HPDE6-E6E7 (cell line): Measurements from ENCODE around the gene SDK1.

Experiments used
- DNase-seq: peaks from one replicate; pipeline ENCODE4 v3.0.0; 2011; ENCODE audit warnings: missing footprints; ENCODE audit errors: extremely low spot score

SDK1 gene

DNA sequence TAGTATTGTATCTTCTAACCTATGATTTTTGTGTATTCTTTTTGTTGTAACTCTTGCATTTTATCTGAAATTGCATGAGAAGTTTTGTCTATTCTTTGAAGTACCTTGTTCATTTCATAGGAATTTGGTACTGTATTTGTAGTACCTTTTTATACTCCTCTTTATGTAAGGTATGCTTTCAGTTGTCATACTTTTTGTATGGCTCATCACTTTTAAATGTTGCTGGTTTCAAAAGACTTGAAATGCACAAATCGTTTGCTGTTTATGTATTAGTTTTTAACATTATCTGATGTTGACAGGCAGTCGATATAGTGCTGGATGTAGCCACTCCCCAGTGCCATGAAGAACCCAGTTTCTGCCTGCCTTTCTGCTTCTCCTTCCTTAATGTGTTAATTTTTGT is 158.1 kb downstream of the SDK1 start:
- no peak for DNase-seq

DNA sequence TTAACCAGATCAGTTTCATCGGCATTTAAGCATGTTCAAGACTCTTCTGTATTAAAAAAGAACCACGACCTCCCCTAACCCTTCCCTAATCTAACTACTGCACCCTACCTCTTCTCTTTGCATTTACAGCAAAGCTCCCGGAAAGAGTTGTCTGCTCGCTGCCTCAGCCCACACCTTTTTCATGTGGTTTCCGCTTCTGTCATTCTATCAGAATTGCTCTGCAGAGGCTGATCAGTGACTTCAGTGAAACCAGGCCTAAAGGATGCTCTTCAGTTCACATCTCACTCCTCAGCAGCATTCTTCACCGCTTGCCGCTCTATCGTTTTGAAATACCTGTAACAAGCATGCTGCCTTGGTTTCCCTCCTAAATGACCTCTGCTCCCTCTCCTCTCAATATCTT is 160.9 kb downstream of the SDK1 start:
- no peak for DNase-seq

DNA sequence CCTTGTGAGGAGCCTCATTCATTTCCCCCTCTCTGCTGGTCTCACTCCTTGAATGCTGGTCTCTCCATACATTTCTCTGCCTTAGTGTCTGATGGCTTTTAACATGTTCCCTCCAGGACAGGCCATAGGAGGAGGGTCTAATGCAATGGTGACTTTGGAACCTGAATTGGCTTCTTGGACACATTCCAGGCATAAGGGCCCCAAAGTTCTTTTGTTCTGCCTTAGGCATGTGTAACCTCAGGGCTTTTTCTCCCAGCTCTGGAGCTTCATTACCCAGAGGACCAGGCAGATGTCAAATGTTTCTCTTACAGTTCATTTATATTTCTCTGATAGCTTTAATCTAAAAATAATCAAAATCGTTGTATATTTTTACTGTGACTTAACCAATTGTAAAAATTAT is 162.6 kb downstream of the SDK1 start:
- no peak for DNase-seq

DNA sequence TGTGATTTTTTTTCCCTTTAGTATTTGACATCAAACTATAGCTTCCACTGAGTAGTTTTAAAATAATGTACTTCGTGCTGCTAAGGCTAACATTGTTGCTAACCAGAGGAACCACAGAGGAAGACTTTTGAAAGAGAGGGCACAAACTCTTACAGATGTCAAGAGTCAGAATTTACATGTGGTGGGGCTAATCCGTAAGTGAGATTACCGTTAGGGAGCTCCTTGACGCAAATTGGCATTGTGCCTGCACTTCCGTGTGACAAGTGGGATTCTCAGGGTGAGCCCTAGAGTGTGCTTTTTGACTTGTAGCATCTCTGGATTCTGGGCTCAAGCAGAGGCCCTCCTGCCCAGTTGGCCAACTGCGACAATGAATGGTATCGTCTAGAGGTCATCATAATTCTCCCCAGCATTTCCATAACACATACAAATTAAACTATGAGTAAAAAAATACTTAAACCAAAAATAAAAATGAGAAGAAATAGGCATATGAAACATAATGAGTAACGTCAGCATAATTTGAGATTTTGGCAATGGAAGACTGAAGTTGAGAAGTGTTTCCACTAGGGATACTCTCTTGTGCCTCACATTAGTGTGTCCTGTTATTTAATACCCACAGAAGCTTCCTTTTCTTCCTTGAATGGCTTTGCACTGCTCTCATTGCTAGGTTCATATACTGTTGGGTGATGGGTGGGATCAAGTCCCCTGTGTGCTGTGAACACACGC is 164.0 kb downstream of the SDK1 start:
- no peak for DNase-seq

DNA sequence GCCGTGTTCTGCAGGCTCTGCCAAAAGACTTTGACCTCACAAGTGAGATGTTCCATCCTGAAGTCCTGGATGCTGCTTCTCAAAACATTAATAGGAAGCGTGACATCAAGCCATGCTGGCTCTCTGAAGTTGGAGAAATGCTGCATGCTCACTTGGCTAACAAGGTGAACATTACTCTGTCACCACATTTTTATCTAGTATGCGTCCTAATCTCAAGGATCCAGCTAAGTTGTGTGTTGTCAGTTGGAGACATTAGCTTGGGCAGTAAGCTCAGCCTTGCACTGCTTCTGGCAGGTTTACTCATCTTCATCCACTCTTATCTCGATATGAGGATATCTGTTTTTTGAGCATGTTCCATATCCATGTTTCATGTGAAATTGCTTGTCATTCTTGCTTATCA is 165.2 kb downstream of the SDK1 start:
- no peak for DNase-seq

DNA sequence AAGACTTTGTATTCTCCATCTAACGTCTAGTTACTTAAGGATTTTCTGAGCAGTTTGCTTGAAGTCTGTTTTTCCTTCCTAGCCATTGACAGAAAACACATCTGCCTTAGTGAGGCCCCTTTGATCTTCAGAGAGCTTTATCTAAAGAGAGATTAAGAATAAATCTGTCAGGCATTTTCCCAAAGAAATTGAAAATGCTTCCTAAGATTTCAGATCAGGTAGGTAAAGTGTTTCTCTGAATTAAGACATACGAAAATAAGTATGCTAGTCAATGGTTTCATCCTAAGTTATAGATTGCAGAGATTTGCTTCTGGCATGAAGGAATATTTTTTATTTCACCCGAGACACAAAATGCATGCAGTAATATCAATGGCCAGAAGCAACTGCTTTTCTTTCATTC is 168.6 kb downstream of the SDK1 start:
- no peak for DNase-seq

DNA sequence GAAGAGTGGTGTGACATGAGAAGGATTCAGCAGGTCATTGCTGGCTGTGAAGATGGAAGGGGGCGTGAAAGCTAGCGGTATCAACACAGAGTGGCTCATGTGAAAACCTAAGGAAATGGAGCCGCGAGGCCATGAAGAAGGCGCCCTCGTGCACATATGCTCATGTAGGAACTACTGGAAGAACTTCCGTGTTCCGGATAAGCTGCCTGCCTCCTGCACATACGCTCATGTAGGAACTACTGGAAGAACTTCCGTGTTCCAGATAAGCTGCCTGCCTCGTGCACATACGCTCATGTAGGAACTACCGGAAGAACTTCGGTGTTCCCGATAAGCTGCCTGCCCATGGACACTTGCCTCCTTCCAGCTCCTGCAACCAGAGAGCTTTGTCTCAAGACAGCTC is 179.1 kb downstream of the SDK1 start:
- no peak for DNase-seq

DNA sequence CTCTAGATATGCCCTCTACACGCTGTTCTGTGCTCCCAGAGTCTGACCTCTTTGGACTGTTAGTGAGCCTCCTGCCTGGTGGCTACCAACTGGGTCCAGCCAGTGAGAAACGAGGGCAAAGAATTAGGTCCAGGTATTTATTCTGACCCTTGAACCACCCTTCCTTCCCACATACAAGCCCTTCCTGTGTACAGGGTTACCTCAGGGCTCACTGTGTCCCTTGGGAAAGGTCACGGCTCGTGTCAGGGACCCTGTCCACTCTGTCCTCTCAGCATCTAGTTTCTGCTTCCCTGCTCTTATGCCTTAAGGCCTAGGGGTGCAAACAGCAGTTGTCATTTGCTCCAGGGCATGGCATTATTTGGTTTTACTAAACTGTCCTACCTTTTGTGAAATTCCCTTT is 180.4 kb downstream of the SDK1 start:
- DNase-seq = no peak

DNA sequence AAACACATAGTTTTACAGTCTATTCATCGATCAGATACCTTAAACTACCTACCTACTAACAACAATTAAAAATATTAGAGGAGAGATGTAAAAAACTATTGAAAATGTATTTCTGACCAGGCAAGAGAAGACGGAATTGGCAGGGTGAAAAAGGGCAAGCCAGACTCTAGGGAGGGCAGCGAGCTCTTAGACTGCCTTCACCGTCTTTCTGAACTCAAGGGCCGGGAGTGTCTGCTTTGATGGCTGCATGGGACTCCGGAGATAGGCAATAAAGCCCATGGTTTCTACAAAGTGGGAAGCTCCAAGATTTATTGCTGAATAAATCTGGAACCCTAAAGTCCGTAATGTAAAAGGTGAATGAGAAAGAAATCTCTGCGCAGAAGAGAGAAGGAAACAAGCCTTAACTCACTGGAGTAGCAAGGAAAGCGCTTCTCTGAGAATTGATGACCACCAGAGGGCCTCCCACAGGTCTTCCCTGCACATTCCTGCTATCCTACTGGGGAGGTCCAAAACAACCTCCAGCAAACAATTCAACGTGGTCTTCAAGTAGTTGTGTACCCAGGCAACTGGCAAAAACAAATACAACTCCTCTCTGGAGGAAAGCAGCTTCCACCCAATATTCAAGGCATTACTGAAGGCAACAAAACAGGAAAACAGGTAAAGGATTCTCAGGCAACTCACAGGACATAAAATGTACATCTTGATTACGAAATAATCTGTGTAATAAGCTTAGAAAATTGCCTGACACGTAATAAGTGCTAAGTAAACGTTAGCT is 181.3 kb downstream of the SDK1 start:
- DNase-seq = no peak

DNA sequence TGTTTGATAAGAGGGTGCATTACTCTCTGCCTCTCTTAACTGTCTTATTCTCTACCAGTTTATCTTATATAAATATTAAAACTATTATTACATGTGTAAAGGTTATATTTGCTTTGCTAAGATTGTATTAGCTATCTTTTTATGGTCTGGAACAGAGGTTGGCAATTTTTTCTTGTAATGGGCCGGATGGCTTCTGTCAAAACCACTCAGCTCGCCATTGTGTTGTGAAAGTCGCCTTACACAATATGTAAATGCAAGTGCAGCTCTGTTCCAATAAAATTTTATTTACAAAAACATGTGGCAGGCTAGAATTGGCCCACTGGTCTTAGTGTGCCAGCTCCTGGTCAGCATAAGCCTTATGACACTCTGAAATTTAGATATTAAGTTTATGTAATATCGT is 185.8 kb downstream of the SDK1 start:
- no peak for DNase-seq

DNA sequence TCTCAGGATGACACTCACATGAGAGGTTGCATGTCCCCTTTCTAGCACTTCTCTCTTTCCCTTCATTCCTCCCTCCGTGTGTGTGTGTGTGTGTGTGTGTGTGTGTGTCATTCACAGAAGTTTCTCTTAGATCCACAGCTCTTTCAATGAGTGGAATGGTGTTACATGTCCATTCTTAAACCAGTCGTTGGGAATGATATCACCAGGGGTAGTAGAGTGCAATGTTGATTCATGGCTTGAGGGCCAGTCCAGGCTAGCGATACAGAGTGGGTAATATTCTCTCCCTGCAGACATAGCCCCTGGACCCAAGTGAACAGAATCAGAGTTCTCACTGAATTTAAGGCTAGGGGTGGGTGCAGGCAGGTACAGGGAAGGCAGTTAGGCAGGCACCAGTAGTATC is 187.8 kb downstream of the SDK1 start:
- no peak for DNase-seq

DNA sequence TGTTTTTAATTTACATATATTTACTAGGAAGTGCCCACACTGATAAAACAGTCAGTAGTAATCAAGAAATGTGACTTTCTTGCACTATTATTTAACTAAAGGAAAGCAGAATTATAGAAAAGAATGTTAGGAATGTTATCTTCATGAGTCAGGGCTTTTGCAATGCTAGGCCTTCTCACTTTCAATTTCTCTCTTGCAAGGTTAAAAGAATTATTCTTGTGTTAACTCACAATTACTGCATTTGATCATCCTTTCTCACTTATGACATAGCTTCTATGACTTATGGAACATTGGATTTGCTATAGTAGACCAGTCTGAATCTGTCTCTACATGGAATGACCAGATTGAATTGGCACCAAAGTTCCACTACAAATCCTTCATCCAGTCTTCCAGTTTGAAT is 192.4 kb downstream of the SDK1 start:
- no peak for DNase-seq

DNA sequence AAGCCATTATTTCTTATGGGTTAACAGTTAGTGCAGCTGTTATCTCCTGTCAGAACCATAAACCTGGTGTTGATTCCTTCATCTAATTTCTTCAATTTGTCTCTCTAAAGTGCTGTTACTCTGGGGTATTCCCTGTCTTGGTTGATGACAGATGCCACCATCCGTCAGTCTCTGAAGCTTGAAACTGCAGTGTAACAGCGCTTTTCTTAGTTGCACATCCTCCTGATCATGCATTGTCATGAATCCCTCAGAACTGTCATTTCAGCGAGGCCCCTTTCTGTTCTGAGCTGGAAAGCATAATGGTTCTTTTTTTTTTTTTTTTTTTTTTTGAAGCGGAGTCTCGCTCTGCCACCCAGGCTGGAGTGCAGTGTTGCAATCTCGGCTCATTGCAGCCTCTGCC is 193.9 kb downstream of the SDK1 start:
- no peak for DNase-seq

DNA sequence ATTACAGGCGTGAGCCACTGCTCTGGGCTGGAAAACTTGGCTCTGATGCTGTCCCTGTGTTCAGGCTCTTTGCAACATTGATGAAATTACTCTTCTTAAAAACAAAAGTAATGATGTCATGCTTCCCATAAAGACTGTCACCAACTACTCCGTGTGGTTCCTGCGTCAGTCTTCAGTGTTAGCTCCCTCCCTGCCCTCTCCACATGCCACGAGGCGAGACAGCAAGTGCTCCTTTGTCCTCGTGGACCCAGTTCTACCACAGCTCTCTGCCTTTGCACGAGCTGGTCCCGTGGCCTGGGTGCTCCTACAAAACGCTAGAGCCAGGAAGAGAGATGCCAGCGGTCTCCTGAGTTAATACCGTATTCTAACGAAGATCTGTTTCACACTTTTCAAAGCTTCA is 194.5 kb downstream of the SDK1 start:
- DNase-seq = no peak

DNA sequence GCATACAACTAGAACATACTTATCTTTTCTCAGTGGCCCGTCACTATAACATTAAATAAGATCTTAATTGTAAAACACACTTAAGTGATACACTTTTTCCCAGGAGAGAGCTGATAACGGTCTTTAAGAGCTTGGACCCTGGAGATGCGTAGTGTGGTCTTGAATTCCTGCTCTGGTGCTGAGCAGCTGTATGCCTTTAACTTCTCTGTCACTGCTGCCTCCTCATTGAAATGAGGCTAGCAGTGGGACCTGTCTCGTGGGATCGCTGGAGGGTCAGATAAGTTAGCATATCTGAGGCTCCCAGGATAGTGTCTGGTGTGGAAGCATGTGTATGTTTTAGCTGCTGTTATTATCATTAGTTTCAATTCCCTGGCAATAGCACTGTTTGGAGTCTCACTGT is 194.9 kb downstream of the SDK1 start:
- DNase-seq = no peak

DNA sequence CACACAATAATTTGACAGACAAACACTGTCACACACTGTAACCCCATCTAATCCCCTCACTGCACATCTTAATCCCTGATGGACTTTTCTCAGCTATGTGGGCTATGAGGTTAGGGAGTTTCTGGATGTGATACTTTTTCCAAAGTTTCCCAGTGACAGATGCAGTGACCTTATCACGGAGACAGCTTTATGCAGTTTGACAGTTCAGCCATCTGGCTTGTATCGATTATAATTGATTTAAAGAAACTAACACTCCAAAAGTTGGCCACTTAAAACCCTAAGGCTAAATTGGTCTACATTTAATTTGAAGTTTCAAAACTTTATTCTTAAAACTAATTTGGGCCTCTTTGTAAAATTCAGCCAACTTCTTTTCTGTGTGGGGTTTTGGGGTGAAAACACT is 196.7 kb downstream of the SDK1 start:
- DNase-seq = no peak

DNA sequence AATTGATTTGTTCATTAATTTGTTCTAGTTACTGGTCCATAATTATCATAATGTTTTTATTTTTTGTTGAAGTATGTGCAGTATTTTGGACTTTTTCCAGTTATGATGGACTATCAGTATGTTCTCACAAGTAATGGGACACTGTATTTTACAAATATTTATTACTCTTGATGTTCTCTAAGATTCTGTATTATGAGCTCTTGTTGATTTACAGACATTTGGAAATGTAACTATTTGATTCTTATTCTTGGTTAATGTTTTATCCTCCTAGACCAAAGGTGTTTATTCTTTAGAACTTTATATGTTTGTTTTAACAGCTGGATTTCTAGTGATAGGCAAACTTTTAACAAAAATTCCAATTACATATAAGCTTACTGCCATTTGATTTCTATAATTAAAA is 200.6 kb downstream of the SDK1 start:
- no peak for DNase-seq

DNA sequence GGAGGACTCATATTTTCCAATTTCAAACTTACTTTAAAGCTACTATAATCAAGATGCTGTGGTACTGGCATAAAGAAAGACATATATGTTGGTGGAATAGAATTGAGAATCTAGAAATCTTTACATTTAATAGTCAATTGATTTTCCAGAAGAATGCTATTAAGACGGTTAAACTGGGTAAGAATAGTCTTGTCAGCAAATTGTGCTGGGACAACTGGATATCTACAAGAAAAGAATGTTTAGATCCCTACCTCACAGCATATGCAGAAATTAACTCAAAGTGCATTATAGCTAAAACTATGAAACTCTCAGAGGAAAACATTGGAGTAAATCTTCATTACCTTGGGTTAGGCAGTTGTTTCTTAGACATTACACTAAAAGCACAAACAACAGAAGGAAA is 203.3 kb downstream of the SDK1 start:
- DNase-seq = no peak

DNA sequence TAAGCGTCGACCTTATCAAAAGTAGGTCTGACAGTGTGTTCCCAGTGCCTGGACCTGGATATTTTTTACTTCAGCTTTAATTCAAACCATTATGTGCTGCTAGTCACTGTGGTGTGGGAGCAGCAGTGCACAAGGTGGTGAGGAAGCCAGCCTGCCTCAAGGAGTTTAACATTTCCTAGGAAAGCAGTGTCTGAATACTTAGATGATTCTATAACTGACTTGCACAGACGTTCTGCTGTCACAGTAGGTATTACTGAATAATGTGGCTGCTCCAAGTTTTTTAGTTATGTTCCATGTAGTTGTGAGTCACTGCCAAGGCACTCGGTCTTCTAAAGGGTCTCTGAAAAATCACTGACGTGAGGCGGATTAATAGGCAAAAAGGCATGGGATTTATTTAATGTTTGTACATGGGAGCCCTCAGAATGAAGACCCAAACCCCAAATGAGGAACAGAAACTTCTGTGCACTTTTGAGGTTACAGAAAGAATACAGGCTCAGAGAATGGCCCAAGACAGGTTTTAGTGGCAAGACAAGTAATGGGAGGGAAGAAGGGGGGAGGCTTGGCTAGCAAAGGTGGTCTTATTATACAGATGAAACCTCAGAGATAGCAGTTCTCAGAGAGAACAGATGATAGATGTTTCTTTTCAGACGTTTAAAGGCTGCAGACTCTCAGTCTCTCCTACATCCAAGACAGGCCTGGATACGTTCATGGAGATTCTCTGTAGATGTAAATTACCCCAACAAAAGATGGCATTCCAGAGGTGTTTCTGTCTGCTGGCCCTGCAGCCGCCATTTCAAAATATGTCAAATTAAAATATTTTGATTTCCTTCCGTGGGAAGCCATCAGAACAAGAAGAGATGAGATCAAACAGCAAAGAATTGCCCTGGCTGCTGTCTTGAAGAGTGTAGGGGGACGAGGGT is 209.3 kb downstream of the SDK1 start:
- DNase-seq = no peak

DNA sequence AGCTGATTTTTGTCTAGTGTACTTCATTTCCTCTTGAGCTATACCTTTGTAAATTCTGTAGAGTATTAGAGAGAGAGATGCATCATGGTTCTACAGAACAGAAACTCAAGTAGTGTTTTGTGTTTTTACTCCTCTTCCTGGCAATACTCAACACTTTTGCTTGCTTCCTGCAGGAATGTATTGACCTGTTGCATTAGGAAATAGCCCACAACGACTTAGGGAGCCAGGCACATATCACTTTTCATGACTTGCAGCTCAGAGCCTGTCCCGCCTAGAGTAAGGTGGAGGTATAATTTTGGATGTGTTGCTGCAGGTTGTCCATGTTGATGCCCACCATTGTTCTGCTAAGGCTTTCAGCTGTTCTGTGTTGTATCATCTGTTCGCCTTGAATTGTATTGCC is 216.3 kb downstream of the SDK1 start:
- no peak for DNase-seq

DNA sequence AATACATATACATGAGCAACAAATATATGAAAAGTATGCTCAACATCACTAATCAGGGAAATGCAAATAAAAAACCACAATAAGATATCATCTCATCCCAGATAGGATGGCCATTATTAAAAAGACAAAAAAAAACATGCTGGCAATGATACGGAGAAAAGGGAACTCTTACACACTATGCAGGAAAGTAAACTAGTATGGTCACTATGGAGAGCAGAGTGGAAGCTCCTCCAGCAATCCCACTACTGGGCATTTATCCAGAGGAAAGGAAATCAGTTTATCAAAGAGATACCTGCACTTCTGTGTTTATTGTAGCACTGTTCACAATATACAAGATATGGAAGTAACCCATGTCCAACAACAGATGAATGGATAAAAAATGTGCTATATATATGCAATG is 217.5 kb downstream of the SDK1 start:
- DNase-seq = no peak

DNA sequence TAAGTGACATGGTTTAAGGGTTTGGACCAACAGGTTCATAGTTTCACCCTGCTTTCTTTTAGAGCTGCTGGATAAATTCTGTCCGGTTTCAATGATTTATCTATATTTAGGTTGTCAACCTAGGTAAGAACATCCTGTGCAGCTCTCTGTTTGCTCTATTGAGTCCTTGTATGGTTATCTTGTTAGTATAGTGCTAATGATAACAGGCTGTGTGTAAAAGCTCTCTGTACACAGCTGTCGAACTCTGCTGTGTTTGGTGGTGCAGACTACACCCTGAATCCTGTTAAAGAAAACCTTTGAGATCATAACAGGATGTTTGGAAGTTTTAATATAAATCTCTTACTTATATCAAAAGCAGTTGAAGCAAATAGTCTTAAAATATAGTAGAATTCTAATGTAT is 219.2 kb downstream of the SDK1 start:
- no peak for DNase-seq
